Stomach (tissue), 4 donors: ENCODE data around the gene TUBGCP3.

Experiments
- CTCF ChIP-seq, 7 experiments: fragments of 450-650 bp in 4 of 7; fragments of 200-600 bp in 3 of 7; sonication (generic) in 3 of 7; IDR thresholded peaks; one replicate each; pipeline ENCODE4 v1.5.1; 2016 to 2019; ENCODE audit warnings: antibody characterized with exemption in 7 of 7, control low read depth in 2 of 7, mild to moderate bottlenecking in 1 of 7
- POLR2A ChIP-seq, 4 donors: fragments of 450-650 bp; IDR thresholded peaks; one replicate each; pipeline ENCODE4 v1.6.1; 2016; ENCODE audit warnings: antibody characterized with exemption in 4 of 4, control low read depth in 2 of 4, mild to moderate bottlenecking in 1 of 4, moderate library complexity in 1 of 4

- TF ChIP-seq CTCF (IDR thresholded peaks at IDR 0.05) (no peak), POLR2A (IDR thresholded peaks at IDR 0.05) (no peak)
Measured at GRCh38 chr13:112626124-112626523, 38.2 kb upstream of the TUBGCP3 start.
